HG03460 (cell line): ENCODE data around the gene NDUFB11.

Source experiments
- ATAC-seq: cut with Tn5 transposase; IDR thresholded peaks from one replicate; pipeline ENCODE4 v1.9.1; 2021; ENCODE audit not compliant: unreplicated experiment

Gene NDUFB11

DNA sequence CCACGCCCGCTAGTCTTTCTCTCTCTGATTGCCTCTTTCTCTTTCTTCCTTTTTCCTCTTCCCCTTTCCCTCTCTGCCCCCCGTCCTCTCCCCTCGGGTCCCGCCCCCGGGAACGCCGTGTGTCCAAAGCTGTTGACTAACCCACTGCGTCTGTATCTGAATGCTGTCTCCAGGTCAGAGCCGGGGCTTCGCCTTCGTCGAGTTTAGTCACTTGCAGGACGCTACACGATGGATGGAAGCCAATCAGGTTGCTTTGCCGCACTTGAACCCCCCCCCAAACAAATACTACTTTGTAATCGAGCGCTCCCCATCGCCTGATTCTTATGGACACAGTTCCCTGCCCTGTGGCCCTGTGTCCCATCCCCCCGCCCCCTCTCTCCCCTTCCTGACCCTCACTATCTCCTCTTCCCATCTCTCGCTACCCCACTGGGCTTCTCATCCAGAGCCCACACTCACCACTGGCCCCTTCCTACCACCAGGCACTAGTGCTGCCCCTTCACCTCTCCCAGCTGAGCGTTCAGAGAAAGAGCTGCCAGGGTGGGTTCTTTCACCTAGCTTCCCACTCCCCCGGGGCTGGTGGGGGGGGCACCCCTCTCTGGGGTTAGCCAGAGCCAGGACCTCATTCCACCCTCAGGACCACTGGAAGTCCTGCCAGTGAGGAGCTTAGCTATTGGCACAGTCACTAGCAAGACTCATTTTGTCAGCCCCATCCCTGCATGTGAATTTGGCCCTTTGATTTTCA is 30.5 kb upstream of the NDUFB11 start:
- ATAC-seq = no peak

- ATAC-seq = no peak
Observed at GRCh38 chrX:47174376-47174775, 29.9 kb upstream of the NDUFB11 start.

GRCh38 chrX:47172971-47173792 is 28.7 kb upstream of the NDUFB11 start:
- no peak for ATAC-seq

DNA sequence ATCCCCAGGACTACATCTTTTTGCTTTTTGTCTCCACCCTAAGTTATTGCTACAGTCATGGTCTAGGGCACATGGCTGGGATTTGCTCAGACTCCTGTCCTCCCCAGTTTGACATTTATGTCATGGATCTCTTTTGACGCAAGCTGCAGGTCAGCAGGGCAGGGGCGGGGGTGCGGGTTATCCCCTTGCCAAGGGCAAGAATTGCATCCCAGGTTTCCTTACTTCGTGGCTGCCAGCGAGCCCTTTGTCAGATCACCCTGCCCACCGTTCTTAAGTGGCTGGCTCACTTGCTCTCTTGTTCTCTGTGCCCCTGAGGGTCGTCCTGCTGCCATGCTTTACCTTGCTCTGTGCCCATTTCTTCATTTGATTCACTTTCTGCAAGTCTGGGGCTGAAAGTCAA is 28.0 kb upstream of the NDUFB11 start:
- no peak for ATAC-seq

DNA sequence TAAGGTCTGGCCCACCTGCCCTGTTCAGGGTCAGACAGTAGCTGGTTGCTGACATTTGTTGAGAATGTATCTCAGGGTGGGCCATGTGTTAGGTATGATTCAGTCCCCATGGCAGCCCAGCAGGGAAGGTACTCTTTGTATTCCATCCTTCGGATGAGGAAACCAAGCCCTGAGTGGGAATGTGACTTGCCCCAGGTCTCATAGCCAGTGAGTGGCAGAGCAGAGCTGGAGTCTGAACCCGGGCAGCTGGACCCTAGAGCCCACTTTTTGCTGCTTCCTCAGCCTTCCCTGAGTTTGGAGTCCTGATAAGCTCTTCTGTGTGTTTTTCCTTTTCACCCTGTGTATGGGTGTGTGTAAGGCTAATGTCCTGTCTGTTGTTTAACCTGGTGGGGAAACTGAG is 27.5 kb upstream of the NDUFB11 start:
- ATAC-seq = no peak

GRCh38 chrX:47170861-47171692 is 26.6 kb upstream of the NDUFB11 start:
- ATAC-seq = no peak

GRCh38 chrX:47169726-47170515 is 25.4 kb upstream of the NDUFB11 start:
- no peak for ATAC-seq

- no peak for ATAC-seq
Observed at GRCh38 chrX:47169273-47169672, 24.8 kb upstream of the NDUFB11 start.

DNA sequence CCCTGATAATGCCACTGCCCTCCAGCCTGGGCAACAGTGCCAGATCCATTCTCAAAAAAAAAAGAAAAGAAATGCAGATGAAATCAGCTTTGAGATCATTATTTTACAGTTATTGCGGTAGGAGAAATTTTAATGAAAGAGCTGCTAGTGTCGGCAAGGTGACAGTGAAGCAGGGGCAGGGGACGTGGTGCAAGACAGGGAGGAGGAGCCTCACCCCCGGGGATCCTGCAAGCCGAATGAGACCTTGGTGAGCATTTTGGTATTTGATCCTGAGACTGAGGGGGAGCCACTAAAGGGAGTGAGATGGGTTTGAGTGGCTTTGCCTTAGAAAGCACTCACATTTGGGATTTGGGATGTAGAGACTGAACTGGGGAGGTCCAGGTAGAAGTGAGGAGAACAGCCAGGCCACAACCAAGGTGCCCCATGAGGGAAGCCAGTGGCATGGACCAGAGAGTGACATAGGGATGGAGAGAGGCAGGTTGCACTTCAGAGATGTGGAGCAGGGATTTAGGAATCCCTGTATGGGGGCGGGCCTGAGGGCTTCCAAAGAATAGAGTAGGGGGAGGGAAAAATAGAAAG is 24.1 kb upstream of the NDUFB11 start:
- no peak for ATAC-seq

- no peak for ATAC-seq
Observed at GRCh38 chrX:47166126-47166525, 21.6 kb upstream of the NDUFB11 start.

DNA sequence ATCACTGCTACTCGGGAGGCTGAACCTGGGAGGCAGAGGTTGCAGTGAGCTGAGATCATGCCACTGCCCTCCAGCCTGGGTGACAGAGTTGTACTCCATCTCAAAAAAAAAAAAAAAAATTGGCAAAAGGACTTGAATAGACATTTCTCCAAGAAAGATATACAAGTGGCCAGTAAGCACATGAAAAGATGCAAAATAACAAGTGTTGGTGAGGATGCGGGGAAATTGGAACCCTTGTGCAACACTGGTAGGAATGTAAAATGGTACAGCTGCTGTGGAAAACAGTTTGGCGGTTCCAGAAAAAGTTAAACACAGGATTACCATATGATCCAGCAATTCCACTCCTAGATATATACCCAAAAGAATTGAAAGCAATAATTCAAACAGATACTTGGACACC is 19.9 kb upstream of the NDUFB11 start:
- ATAC-seq = no peak

GRCh38 chrX:47162927-47163583 is 18.6 kb upstream of the NDUFB11 start:
- no peak for ATAC-seq

DNA sequence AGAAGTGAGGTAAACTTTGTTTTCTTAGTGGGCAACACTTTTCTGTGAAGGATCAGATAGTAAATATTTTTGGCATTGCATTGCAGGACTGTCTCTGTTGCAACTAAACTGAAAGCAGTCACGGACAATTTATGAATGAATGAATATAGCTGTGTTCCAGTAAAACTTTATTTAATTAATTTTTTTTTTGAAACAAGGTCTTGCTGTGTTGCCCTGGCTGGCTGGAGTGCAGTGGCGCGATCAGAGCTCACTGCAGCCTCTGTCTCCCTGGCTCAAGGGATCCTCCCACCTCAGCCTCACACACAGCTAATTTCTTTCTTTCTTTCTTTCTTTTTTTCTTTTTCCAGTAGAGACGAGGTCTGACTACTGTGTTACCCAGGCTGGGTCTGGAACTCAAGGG is 16.3 kb upstream of the NDUFB11 start:
- no peak for ATAC-seq

DNA sequence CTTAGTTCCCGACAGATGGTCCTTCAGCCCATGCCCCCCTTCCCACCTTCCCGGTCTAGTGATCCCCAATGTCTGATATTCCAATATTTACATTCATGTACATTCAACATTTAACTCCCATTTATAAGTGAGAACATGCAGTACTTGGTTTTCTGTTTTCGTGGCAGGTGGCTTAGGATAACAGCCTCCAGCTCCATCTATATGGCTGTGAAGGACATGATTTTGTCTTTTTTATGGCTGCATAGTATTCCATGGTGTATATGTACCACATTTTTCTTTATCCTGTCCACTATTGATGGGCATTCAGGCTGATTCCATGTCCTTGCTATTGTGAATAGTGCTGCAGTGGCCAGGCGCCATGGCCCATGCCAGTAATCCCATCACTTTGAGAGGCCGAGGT is 14.3 kb upstream of the NDUFB11 start:
- ATAC-seq = no peak

- no peak for ATAC-seq
Observed at GRCh38 chrX:47158131-47158530, 13.6 kb upstream of the NDUFB11 start.

- no peak for ATAC-seq
Observed at GRCh38 chrX:47156611-47157520, 12.4 kb upstream of the NDUFB11 start.

- no peak for ATAC-seq
Observed at GRCh38 chrX:47151435-47151834, 6.9 kb upstream of the NDUFB11 start.

- ATAC-seq = no peak
Observed at GRCh38 chrX:47148946-47149345, 4.4 kb upstream of the NDUFB11 start.
